ENCODE data around the gene ACTR3C.

The ACTR3C gene

GRCh38 chr7:150322833-150323681, at the start of gene ACTR3C, which contains the start of gene LRRC61:
TSS of gene ACTR3C (minus strand) at chr7:150323545. CDS start at chr7:150295296, 28,249 bp downstream.
TSS of gene LRRC61 (plus strand) at chr7:150323355. CDS start at chr7:150336862, 13,507 bp downstream.
- DNase-seq (ENCODE audit: low read depth): peak; percentile 42

- DNase-seq (ENCODE audit: low read depth): no peak
Measured at GRCh38 chr7:150372271-150373048, 49.1 kb upstream of the ACTR3C start.

DNA sequence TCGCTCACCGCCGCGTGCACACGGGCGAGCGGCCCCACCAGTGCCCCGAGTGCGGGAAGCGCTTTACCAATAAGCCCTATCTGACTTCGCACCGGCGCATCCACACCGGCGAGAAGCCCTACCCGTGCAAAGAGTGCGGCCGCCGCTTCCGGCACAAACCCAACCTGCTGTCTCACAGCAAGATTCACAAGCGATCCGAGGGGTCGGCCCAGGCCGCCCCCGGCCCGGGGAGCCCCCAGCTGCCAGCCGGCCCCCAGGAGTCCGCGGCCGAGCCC, 48.6 kb upstream of the ACTR3C start:
- no peak for DNase-seq (ENCODE audit: low read depth)

- no peak for DNase-seq (ENCODE audit: low read depth)
Measured at GRCh38 chr7:150371131-150371995, 48.0 kb upstream of the ACTR3C start.

DNA sequence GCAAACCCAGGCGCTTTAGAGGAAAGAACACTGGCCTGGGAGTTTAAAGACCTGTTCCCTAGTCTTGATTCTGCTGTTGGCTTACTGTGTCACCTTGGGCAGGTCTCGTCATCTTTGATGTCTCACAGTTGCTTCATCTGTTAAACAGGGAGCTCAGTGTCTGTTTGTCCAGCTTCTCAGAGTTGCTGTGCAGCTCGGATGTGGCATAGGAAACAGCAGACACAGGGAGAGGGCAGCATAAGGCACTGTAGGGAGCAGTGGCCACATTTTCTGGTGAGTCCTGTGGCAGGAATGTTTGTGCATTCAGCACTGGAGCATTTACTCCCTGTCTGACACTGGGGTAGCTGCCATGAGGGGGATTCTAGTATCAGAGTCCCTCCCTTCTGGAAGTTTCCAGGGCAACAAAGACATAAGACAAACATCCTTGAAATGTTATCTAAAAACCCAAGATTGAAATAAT, 47.3 kb upstream of the ACTR3C start:
- no peak for DNase-seq (ENCODE audit: low read depth)

DNA sequence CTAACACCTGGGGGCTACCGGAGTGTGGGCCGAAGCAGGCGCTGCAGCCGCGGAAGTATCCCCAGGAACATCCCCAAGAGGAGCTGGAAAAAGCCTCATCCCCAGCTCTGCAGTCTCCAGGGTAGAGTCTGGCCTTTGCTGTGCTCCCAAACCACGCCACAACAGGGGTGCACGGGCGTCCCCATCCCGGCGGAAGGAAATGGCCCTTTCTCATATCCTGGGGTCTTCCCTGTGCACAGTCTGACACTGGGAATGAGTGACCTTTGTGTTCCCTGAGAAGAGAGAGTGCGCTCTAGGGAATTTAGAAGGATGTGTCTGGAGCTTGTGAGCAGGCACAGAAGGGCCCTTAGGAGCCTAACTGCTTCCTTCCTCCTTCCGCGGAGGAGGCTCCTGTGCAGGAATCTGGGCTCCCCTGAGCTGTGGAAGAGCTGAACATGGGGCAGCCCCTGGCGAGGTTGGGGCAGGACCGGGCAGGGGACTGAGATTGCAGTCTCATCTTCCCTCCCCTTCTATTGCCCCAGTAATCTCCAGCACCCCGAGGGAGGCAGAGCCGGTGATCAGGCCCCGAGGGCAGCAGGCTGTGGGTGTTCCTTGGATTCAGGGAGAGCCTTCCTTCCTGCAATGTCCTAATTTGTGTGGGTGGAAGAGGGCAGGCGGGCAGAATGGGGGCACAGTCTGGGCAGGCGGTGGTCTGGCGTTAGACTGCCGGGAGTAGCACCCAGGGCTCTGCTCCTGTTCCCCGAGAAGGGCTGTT, 46.6 kb upstream of the ACTR3C start:
- DNase-seq (ENCODE audit: low read depth): no peak

DNA sequence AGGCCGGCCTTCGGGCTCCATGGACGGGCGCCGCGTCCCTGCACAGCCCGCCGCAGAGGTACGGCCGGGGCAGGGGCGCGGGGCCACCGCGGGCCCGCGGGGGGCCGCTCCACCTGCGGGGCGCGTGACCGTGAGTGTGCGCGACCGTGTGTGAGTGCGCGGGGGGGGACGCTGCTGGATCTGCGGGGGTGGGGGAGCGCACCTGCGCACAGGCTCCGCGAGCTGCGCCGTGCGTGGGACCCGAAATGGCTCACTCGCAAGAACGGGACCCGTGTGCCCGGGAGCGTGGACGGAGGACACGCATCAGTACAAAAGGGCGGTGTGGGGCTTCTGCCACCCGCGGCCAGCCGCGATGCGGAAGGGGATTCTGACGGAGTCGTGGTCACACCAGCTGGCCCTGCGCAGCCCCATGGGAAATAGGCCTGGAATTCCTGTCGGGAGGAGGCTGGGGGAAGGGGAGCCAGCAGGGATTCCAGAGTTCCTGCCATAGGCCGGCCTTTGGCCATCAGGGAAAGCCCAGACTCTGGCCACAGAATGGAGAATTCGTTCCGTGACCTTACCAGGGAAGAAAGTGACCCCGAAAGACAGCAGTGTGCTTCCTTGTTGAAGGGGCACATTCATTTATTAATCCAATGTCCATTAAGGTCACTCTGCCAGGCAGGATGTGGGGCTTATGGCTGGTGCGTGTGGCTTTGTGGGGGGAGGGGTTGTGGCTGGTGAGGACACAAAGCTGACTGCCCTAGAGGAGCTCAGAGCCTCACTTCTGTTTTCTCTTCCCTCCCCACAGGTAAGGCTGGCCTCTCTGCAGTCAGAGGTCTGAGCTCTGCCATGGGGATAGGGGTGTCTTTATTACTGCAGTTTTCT, 45.8 kb upstream of the ACTR3C start:
- no peak for DNase-seq (ENCODE audit: low read depth)

DNA sequence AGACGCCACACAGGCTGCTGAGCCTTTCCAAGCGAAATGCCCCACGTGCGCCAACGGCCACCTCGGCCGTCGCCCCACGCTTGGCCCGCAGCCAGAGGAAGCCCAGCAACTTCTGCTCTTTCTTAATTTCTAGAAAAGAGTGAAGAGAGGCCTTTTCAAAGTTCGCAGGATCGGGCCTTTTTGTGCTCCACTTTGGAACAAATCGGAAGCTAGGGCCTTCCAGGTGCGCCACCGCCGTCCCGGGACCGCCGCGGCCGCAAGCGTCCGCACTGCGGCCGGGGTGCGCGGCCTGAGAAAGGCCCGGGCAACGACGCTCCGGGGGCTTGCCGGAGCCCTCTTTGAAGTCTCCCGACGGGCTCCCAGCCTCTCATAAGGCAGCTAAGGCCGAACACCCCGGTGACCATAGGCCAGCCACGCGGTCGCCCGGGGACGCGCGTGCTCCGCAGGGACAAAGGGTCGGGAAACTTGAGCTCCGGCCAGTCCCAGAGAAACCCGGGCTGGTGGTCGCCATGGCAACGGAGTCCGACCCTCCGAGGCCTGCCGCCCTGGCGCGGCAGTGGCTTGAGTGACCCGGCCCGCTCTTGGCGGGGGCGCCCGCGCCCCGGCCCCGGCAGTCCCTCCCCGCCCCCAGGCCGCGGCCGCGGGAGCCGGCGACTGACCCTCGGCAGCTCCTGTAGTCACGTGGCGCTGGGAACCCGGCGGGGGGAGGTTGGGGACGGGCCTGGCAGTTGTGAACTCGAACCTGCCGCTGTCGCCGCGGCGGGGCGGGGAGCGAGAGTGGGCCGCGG, 44.9 kb upstream of the ACTR3C start, which contains the start of gene REPIN1:
Gene REPIN1, plus strand, starts transcription at position 727 of the 788 bp plus-strand sequence. CDS start 890 bp downstream, outside the sequence.
- peak; percentile 59 for DNase-seq (ENCODE audit: low read depth)

GRCh38 chr7:150367677-150368095, 44.3 kb upstream of the ACTR3C start:
- DNase-seq (ENCODE audit: low read depth): no peak

DNA sequence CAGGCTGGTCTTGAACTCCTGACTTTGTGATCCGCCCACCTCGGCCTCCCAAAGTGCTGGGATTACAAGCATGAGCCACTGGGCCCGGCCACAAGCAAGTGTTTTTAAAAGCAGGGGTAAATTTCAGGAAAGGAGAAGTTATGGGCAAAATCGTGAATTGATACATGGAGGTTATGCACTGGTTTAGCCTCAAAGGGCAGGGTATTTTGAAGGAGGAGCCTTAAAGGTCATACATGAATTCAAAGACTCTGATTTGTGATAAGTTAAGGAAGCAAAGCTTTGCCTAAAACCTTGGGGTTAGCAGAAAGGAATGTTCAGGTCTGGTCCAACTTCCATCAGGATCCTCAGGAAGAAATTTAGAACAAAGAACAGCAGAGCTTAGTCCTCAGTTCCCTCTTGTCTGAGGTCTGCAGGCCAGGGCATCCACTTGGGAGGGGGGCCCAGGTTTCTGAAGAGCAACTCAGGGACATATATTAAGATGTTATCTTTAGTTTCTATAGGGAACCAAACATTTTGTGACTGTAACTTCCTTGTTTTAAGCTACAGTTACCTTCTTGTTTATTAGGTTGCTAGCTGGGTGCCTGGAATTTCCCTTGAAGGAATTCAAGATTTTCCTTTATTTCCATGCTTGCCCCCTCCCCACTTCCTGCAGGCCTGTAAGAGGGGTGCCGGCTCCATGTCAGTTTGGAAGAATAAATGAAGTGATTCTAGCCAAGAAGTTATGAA, 42.5 kb upstream of the ACTR3C start:
- no peak for DNase-seq (ENCODE audit: low read depth)

- no peak for DNase-seq (ENCODE audit: low read depth)
Measured at GRCh38 chr7:150365194-150365593, 41.8 kb upstream of the ACTR3C start.

DNA sequence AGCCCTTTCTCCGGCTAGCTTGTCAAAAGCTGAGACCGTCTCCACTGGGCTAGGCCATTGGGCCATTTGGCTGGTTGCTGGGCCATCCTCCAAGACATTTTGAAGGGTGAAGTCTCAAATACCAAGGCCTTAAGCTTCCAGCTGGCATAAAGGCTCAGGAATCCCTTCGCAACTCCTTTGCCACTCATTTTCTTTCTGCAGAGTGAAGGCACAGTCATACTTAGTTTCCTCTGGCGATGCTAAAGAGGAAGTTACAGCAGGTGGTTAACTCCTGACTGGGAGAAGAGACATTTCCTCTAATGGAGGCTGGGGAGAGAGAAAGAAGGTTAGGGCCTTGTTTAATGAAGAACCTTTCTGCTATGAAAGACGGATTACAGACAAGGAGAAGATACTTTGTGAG, 40.5 kb upstream of the ACTR3C start:
- DNase-seq (ENCODE audit: low read depth): no peak

GRCh38 chr7:150363370-150363769, 40.0 kb upstream of the ACTR3C start:
- no peak for DNase-seq (ENCODE audit: low read depth)

DNA sequence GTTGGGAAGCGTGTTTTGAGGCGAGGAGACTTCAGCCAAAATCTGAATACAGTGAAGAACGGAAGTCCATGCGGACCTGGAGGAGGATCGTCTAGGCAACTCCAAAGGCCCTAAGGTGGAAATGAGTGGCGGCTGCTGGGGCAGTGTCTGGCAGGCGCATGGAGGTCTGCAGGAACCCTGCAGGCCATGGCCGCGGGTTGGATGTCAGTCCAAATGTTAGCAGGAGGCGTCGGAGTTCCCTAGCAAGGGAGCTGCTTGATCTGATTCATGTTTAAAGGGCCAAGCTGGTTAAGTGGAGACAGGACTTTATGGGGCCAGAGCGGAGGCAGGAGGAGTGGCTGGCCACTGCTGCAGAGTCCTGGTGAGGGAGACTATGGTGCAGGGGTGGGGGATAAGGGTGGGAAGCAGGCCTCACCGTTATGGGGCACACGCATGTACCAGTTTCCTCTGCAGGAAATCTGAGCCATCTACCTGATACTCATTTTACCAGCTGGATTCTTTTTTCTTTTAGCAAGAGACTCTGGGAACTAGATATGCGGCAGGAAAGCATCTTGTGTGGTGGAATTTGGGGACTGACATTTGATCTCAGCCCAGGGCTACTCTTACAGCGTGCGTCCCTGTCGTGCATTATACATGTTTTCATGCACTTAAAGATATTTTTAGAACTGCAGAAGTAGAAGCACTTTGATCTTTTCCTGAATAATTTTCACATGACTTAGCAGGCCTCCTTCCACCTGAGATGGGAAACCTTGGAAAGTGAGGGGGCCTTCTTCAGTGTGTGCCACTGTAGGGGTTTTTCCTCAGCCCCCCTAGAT, 38.7 kb upstream of the ACTR3C start:
- no peak for DNase-seq (ENCODE audit: low read depth)

DNA sequence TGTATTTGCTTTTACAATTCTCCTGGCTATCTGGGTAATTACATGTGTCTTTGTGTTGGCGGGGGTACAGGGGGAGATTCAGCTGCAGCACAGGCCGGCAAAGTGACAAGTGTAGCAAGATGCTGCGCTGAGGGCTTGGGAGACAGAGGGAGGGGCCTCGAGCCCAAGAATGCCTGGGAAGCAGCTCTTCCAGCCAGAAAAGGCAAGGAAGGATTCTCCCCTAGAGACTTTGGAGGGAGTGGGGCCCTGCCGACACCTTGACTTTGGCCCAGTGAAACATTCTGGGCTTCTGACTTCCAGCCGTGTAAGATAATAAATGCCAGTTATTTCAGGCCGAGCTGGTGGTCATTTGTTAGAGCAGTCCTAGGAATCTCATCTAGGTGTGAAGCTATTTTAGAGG, 38.1 kb upstream of the ACTR3C start:
- DNase-seq (ENCODE audit: low read depth): no peak

DNA sequence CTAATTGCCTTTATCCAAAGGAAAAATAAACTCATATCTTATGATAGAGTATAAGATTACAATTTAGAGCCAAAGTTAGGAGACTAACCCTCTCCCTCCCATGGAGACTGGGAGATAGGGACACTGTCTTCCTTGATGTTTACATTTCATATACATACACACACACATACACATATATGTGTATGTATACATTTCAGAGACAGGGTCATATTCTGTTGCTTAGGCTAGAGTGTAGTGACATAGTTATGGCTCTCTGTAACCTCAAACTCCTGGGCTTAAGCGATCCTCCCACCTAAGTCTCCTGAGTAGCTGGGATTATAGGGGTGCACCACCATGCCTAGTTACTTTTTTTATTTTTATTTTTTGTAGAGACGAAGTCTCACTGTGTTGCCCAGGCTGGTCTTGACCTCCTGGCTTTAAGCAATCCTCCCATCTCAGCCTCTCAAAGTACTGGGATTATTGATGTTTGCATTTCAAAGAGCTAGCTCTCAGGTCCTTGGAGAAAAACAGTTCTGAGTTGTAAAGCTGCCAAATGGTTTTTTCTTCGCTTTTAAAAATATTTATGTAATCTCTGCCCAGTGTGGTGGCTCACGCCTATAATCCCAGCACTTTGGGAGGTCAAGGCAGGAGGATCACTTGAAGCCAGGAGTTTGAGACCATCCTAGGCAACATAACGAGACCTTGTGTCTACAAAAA, 37.2 kb upstream of the ACTR3C start:
- DNase-seq (ENCODE audit: low read depth): no peak

DNA sequence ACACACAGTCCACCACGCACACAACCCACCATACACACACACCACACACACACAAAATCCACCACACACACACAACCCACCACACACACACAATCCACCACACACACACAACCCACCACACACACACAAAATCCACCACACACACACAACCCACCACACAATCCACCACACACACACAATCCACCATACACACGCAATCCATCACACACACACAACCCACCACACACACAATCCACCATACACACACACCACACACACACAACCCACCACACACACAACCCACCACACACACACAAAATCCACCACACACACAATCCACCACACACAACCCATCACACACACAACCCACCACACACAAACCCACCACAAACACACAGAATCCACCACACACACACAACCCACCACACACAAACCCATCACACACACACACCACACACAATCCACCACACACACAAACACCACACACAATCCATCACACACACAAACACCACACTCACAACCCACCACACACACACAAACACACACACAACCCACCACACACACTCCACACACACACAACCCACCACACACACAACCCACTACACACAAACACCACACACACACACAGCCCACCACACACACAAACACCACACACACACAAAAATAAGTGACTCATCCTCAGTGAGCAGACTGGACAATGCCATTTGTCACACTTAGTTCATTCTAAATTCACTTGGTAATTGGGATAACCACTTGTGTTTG, 36.4 kb upstream of the ACTR3C start:
- DNase-seq (ENCODE audit: low read depth): no peak
